Measurements from ENCODE around the gene RHEB.

RHEB gene

DNA sequence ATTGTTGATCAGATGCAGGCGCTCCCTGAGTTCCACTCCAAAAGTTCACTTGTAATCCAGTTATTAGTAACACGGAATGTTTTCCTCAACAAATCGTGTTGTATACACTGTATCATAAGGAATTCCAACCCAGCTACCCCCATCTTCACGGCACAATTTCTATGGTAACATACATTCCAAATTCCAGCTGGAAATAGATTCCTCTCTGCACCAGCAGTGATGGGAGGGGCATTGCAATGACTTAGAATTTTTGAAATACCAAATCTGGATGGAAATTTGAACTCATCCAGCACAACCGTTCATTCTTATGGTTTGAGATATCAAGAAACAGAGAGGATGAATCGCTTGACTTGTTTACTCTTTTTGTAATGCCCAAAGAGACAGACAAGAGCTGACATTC lies 38.9 kb upstream of the RHEB start:
- no peak overlapping the region for H3K4me3 ChIP-seq (ENCODE audit: low read depth, low read length)
- no peaks in the 10 kb centered on the region for H3K27me3 ChIP-seq (replicated peaks)
- TF ChIP-seq, protein P1, sequence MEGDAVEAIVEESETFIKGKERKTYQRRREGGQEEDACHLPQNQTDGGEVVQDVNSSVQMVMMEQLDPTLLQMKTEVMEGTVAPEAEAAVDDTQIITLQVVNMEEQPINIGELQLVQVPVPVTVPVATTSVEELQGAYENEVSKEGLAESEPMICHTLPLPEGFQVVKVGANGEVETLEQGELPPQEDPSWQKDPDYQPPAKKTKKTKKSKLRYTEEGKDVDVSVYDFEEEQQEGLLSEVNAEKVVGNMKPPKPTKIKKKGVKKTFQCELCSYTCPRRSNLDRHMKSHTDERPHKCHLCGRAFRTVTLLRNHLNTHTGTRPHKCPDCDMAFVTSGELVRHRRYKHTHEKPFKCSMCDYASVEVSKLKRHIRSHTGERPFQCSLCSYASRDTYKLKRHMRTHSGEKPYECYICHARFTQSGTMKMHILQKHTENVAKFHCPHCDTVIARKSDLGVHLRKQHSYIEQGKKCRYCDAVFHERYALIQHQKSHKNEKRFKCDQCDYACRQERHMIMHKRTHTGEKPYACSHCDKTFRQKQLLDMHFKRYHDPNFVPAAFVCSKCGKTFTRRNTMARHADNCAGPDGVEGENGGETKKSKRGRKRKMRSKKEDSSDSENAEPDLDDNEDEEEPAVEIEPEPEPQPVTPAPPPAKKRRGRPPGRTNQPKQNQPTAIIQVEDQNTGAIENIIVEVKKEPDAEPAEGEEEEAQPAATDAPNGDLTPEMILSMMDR (IDR thresholded peaks at IDR 0.05; ENCODE audit: low read depth, low read length, missing control alignments): no peak
- peak overlapping the region; percentile 60 for H3K27ac ChIP-seq
- DNase-seq: peak; percentile 82
- peaks cover 47% of the 10 kb centered on the region for H3K36me3 ChIP-seq (replicated peaks)
- in situ Hi-C loops (cut with HindIII; ENCODE audit: low pct_ligation_motif_present, low sequenced_read_pairs): no loop called here

DNA sequence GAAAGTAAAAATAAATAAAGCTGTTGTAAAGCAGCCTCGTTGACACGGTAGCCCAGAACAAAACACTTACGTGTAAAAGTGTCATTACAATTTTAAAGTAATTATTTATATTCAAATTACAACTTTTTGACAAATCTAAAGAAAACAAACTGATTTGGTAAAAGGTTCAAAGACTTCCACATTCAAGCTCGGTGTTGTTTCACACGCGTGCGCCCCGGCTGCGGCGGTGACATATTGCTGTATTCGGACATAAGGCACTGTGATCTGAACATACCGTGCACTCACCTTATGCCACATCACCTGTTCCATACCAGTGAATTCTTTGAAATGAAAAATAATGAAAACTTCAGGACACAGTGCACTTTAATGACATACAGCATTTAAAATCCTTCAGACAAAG lies 36.9 kb upstream of the RHEB start:
- in situ Hi-C loops (cut with HindIII; ENCODE audit: low pct_ligation_motif_present, low sequenced_read_pairs): no loop called here
- DNase-seq: no peak
- peaks cover 41% of the 10 kb centered on the region for H3K36me3 ChIP-seq (replicated peaks)

DNA sequence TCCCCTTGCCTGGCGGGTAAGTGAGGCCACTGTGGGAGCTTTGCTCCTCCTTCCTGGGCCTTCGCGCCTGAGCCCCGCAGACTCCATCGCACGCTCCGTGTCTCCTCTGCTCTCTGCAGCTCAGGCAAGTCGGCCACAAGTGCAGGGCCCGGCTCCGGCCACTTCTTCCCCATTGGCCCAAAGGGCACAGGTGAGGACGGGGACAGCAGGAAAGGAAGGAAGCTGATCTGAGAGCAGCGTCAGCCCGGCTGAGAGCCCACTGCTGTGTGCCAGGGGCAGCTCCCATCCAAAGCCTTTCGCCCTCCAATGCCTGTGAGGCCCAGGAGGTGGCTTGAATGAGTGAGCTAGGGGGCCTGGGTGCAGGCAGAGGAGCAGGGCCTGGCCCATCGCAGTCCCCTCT lies 33.7 kb upstream of the RHEB start:
- in situ Hi-C loops (cut with HindIII; ENCODE audit: low pct_ligation_motif_present, low sequenced_read_pairs): no loop called here
- DNase-seq: no peak
- TF ChIP-seq, protein P1 (IDR thresholded peaks at IDR 0.05; ENCODE audit: low read depth, low read length, missing control alignments): no peak
- H3K4me3 ChIP-seq (ENCODE audit: low read depth, low read length): no peak overlapping the region
- H3K36me3 ChIP-seq (replicated peaks): peaks cover 16% of the 10 kb centered on the region
- no peak overlapping the region for H3K27ac ChIP-seq
- no peaks in the 10 kb centered on the region for H3K27me3 ChIP-seq (replicated peaks)

More for the DNA sequence above, 36.9 kb upstream of the RHEB start:
- no peak overlapping the region for H3K27ac ChIP-seq
- no peaks in the 10 kb centered on the region for H3K27me3 ChIP-seq (replicated peaks)
- TF ChIP-seq, protein P1 (IDR thresholded peaks at IDR 0.05; ENCODE audit: low read depth, low read length, missing control alignments): no peak
- H3K4me3 ChIP-seq (ENCODE audit: low read depth, low read length): no peak overlapping the region

DNA sequence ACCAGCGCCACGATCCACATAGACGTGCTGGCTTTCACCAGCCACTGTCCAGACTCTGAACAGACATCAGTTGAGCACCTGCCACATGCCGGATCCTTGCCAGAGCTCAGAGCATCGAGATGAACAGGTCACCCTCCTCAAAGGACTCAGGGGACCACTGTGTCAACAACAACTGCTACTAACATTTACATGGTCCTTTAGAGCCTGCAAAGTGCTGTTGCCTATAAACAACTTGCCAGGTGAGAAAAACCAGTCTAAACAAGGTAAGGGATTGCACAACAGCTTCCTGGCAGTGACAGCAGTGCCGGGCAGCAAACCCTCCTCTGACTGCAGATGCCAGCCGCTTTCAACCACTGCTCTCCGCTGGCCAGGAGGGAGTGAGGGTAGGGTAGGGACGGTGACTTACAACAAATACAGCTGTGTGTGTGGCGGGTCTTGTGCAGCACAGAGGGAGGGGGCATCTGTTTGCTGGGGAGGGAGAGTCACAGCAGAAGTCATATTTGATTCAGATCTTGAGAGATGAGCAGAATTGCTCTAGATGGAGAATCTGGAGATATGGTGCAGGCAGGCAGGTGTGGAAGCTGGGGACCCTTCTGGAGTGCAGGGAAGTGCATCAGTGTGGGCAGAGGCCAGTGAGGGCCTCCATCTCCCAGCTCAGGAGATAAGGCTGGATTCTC lies 32.8 kb upstream of the RHEB start:
- TF ChIP-seq, protein P1 (IDR thresholded peaks at IDR 0.05; ENCODE audit: low read depth, low read length, missing control alignments): no peak
- H3K27ac ChIP-seq: no peak overlapping the region
- H3K36me3 ChIP-seq (replicated peaks): peaks cover 13% of the 10 kb centered on the region
- in situ Hi-C loops (cut with HindIII; ENCODE audit: low pct_ligation_motif_present, low sequenced_read_pairs): no loop called here
- no peak for DNase-seq
- H3K4me3 ChIP-seq (ENCODE audit: low read depth, low read length): no peak overlapping the region
- no peaks in the 10 kb centered on the region for H3K27me3 ChIP-seq (replicated peaks)

DNA sequence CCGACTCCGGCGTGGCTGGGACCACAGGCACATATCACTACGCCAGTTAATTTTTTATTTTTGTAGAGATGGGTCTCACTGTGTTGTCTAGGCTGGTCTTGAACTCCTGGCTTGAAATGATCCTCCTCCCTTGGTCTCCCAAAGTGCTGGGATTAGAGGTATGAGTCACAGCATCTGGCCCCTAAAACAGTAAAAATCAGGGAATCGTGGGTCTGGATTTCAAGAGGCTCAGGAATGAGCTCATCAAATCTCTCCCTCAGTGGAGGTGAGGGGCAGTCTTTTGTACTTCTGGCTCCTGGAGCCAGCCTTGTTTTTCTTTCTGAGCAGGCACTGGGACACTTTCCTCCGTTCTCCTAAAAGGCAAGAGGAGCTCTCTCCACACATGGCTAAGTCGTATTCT lies 32.1 kb upstream of the RHEB start:
- Histone ChIP-seq H3K36me3 (replicated peaks) (peaks cover 8% of the 10 kb centered on the region), H3K27me3 (replicated peaks) (no peaks in the 10 kb centered on the region), H3K4me3 (ENCODE audit: low read depth, low read length) (no peak overlapping the region), H3K27ac (no peak overlapping the region)
- TF ChIP-seq, protein P1 (IDR thresholded peaks at IDR 0.05; ENCODE audit: low read depth, low read length, missing control alignments): no peak
- in situ Hi-C loops (cut with HindIII; ENCODE audit: low pct_ligation_motif_present, low sequenced_read_pairs): no loop called here
- no peak for DNase-seq
